Measurements from ENCODE around the gene PHF2.

DNA sequence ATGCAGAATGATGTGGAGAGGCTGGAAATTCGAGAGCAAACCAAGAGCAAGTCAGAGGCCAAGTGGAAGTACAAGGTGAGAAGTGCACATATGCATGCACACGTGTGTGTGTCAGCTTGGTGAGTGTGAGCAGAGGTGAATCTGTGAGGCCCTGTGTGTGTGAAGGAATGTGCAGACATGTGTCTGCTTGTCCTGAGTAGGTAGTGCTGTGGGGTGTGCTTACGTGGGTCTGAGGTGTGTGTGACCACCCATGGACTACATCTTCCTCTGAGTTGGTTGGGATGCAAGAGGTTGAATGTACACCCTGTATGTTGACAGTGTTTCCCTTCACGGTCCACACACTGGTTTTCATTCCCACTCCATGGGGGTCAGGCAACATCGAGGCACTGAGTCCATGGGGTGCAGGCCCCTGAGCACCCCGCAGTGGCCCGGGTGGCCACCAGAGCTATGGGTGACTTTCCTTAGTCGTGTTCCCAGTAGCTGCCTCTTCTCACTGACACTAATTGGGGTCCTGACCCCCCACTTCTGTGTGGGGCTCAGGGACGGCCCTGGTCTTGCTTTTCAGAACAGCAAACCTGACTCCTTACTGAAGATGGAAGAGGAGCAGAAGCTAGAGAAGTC is 86.7 kb downstream of the PHF2 start:
- TF ChIP-seq, protein P1, sequence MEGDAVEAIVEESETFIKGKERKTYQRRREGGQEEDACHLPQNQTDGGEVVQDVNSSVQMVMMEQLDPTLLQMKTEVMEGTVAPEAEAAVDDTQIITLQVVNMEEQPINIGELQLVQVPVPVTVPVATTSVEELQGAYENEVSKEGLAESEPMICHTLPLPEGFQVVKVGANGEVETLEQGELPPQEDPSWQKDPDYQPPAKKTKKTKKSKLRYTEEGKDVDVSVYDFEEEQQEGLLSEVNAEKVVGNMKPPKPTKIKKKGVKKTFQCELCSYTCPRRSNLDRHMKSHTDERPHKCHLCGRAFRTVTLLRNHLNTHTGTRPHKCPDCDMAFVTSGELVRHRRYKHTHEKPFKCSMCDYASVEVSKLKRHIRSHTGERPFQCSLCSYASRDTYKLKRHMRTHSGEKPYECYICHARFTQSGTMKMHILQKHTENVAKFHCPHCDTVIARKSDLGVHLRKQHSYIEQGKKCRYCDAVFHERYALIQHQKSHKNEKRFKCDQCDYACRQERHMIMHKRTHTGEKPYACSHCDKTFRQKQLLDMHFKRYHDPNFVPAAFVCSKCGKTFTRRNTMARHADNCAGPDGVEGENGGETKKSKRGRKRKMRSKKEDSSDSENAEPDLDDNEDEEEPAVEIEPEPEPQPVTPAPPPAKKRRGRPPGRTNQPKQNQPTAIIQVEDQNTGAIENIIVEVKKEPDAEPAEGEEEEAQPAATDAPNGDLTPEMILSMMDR (IDR thresholded peaks at IDR 0.05): no peak
- no peak for TF ChIP-seq POLR2A (IDR thresholded peaks at IDR 0.05)

Data from thyroid gland (tissue), 4 donors.